AG09309 (cell line): ENCODE measurements around the gene GAB2.

Experiments
- DNase-seq: peaks from one replicate; pipeline ENCODE4 v3.0.0-alpha.2; 2010; ENCODE audit warnings: low read depth
- H3K4me3 ChIP-seq: 2 replicates; pipeline ENCODE4 v1.5.1; 2011; ENCODE audit warnings: mild to moderate bottlenecking, low read depth, low read length, moderate library complexity; ENCODE audit not compliant: control insufficient read depth
- CTCF ChIP-seq: IDR thresholded peaks from 2 replicates; pipeline ENCODE4 v1.5.1; 2011; ENCODE audit warnings: mild to moderate bottlenecking, low read depth, low read length, inconsistent platforms; ENCODE audit not compliant: insufficient read depth, control insufficient read depth; ENCODE audit errors: missing control alignments

Gene GAB2

GRCh38 chr11:78213526-78214330 lies 203.9 kb downstream of the GAB2 start:
- DNase-seq: no peak
- TF ChIP-seq CTCF: no peak

GRCh38 chr11:78212586-78213371 lies 204.8 kb downstream of the GAB2 start:
- H3K4me3 ChIP-seq: no peak overlapping the region
- DNase-seq: no peak
- no peak for TF ChIP-seq CTCF

More at GRCh38 chr11:78213526-78214330, 203.9 kb downstream of the GAB2 start:
- no peak overlapping the region for H3K4me3 ChIP-seq

GRCh38 chr11:78211565-78211964 lies 206.1 kb downstream of the GAB2 start:
- no peak for TF ChIP-seq CTCF
- DNase-seq: no peak
- no peak overlapping the region for H3K4me3 ChIP-seq

GRCh38 chr11:78210000-78210608 lies 207.5 kb downstream of the GAB2 start:
- no peak for TF ChIP-seq CTCF
- H3K4me3 ChIP-seq: no peak overlapping the region
- DNase-seq: no peak

- no peak for TF ChIP-seq CTCF
- H3K4me3 ChIP-seq: no peak overlapping the region
- no peak for DNase-seq
These were observed 208.1 kb downstream of the GAB2 start for GRCh38 chr11:78209478-78209877.

GRCh38 chr11:78208257-78209165 lies 209.1 kb downstream of the GAB2 start:
- no peak for TF ChIP-seq CTCF
- no peak for DNase-seq

More at GRCh38 chr11:78208257-78209165, 209.1 kb downstream of the GAB2 start:
- no peak overlapping the region for H3K4me3 ChIP-seq
